NB4 (cell line): ENCODE results near the gene TMEM30A.

Experiments
- MYC ChIP-seq: IDR thresholded peaks from 2 replicates; pipeline ENCODE4 v1.6.1; 2011; ENCODE audit warnings: low read depth, low read length
- POLR2A ChIP-seq: IDR thresholded peaks from 2 replicates; pipeline ENCODE4 v1.6.1; 2011; ENCODE audit warnings: mild to moderate bottlenecking; ENCODE audit not compliant: insufficient read length; ENCODE audit errors: extremely low read depth
- TF ChIP-seq, protein P1 (sequence below): IDR thresholded peaks from one replicate; pipeline ENCODE4 v1.5.1; 2012; ENCODE audit warnings: low read depth, low read length

- TF ChIP-seq, protein P1, sequence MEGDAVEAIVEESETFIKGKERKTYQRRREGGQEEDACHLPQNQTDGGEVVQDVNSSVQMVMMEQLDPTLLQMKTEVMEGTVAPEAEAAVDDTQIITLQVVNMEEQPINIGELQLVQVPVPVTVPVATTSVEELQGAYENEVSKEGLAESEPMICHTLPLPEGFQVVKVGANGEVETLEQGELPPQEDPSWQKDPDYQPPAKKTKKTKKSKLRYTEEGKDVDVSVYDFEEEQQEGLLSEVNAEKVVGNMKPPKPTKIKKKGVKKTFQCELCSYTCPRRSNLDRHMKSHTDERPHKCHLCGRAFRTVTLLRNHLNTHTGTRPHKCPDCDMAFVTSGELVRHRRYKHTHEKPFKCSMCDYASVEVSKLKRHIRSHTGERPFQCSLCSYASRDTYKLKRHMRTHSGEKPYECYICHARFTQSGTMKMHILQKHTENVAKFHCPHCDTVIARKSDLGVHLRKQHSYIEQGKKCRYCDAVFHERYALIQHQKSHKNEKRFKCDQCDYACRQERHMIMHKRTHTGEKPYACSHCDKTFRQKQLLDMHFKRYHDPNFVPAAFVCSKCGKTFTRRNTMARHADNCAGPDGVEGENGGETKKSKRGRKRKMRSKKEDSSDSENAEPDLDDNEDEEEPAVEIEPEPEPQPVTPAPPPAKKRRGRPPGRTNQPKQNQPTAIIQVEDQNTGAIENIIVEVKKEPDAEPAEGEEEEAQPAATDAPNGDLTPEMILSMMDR, result no peak
- TF ChIP-seq POLR2A (no peak), MYC (no peak)
Observed at GRCh38 chr6:75246386-75246785, 38.2 kb downstream of the TMEM30A start.
